ENCODE results near the gene BAG3.
A peak's percentile ranks its signal among the peaks of the same experiment; 100 is the strongest.

The BAG3 gene

GRCh38 chr10:119611433-119611832, 39.7 kb upstream of the BAG3 start:
- TF ChIP-seq YY1 (IDR thresholded peaks at IDR 0.05; ENCODE audit: low read depth) (no peak), ZBTB7A (IDR thresholded peaks at IDR 0.05; ENCODE audit: low read depth) (no peak), CEBPB (IDR thresholded peaks at IDR 0.05) (no peak), CREB1 (IDR thresholded peaks at IDR 0.05; ENCODE audit: low read depth) (no peak), TCF12 (IDR thresholded peaks at IDR 0.05; ENCODE audit: low read depth) (no peak)
- TF ChIP-seq, protein P1, sequence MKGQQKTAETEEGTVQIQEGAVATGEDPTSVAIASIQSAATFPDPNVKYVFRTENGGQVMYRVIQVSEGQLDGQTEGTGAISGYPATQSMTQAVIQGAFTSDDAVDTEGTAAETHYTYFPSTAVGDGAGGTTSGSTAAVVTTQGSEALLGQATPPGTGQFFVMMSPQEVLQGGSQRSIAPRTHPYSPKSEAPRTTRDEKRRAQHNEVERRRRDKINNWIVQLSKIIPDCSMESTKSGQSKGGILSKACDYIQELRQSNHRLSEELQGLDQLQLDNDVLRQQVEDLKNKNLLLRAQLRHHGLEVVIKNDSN (IDR thresholded peaks at IDR 0.05): no peak

DNA sequence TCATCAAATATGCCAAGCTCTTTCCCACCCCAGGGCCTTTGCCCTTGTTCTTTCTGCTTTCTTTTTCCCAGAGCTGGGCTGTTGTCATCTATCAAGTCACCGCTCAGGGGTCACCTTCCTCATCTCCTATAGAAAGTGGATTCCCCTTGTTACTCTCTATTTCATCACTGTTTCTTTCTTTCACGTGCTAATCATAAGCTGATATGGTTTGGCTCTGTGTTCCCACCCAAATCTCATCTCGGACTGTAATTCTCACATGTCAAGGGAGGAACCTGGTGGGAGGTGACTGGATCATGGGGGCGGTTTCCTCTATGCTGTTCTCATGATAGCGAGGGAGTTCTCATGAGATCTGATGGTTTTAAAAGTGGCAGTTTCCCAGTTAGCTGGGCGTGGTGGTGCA, 37.4 kb upstream of the BAG3 start:
- TF ChIP-seq TEAD4 (IDR thresholded peaks at IDR 0.05) (no peak), TCF12 (IDR thresholded peaks at IDR 0.05; ENCODE audit: low read depth) (no peak), CEBPB (IDR thresholded peaks at IDR 0.05) (no peak), NFIC (IDR thresholded peaks at IDR 0.05) (no peak), EP300 (IDR thresholded peaks at IDR 0.05; ENCODE audit: borderline replicate concordance) (no peak), ZBTB7A (IDR thresholded peaks at IDR 0.05; ENCODE audit: low read depth) (no peak), EGR1 (IDR thresholded peaks at IDR 0.05) (no peak), FOXM1 (IDR thresholded peaks at IDR 0.05; ENCODE audit: borderline replicate concordance, low read depth) (no peak), TAF1 (IDR thresholded peaks at IDR 0.05; ENCODE audit: low read depth) (no peak), CREB1 (IDR thresholded peaks at IDR 0.05; ENCODE audit: low read depth) (no peak), RAD21 (IDR thresholded peaks at IDR 0.05; ENCODE audit: low read depth) (no peak)
- TF ChIP-seq, protein P2, sequence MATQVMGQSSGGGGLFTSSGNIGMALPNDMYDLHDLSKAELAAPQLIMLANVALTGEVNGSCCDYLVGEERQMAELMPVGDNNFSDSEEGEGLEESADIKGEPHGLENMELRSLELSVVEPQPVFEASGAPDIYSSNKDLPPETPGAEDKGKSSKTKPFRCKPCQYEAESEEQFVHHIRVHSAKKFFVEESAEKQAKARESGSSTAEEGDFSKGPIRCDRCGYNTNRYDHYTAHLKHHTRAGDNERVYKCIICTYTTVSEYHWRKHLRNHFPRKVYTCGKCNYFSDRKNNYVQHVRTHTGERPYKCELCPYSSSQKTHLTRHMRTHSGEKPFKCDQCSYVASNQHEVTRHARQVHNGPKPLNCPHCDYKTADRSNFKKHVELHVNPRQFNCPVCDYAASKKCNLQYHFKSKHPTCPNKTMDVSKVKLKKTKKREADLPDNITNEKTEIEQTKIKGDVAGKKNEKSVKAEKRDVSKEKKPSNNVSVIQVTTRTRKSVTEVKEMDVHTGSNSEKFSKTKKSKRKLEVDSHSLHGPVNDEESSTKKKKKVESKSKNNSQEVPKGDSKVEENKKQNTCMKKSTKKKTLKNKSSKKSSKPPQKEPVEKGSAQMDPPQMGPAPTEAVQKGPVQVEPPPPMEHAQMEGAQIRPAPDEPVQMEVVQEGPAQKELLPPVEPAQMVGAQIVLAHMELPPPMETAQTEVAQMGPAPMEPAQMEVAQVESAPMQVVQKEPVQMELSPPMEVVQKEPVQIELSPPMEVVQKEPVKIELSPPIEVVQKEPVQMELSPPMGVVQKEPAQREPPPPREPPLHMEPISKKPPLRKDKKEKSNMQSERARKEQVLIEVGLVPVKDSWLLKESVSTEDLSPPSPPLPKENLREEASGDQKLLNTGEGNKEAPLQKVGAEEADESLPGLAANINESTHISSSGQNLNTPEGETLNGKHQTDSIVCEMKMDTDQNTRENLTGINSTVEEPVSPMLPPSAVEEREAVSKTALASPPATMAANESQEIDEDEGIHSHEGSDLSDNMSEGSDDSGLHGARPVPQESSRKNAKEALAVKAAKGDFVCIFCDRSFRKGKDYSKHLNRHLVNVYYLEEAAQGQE (IDR thresholded peaks at IDR 0.05; ENCODE audit: low read depth): no peak
- TF ChIP-seq, protein P1 (IDR thresholded peaks at IDR 0.05): no peak
- TF ChIP-seq, protein P3, sequence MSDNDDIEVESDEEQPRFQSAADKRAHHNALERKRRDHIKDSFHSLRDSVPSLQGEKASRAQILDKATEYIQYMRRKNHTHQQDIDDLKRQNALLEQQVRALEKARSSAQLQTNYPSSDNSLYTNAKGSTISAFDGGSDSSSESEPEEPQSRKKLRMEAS (IDR thresholded peaks at IDR 0.05): no peak

GRCh38 chr10:119614686-119615085, 36.5 kb upstream of the BAG3 start:
- TF ChIP-seq, protein P2 (IDR thresholded peaks at IDR 0.05; ENCODE audit: low read depth): no peak
- TF ChIP-seq CEBPB (IDR thresholded peaks at IDR 0.05) (peak; percentile 78), NFIC (IDR thresholded peaks at IDR 0.05) (peak; percentile 94), EP300 (IDR thresholded peaks at IDR 0.05; ENCODE audit: borderline replicate concordance) (peak; percentile 78; the same call in 1 of the 2 replicates), TEAD4 (IDR thresholded peaks at IDR 0.05) (peak; percentile 77), RAD21 (IDR thresholded peaks at IDR 0.05; ENCODE audit: low read depth) (no peak), TCF12 (IDR thresholded peaks at IDR 0.05; ENCODE audit: low read depth) (peak; percentile 86)
- TF ChIP-seq, protein P1 (IDR thresholded peaks at IDR 0.05): peak; percentile 39; the same call in 1 of the 2 replicates
- TF ChIP-seq, protein P3 (IDR thresholded peaks at IDR 0.05): peak; percentile 77; the same call in 1 of the 2 replicates

DNA sequence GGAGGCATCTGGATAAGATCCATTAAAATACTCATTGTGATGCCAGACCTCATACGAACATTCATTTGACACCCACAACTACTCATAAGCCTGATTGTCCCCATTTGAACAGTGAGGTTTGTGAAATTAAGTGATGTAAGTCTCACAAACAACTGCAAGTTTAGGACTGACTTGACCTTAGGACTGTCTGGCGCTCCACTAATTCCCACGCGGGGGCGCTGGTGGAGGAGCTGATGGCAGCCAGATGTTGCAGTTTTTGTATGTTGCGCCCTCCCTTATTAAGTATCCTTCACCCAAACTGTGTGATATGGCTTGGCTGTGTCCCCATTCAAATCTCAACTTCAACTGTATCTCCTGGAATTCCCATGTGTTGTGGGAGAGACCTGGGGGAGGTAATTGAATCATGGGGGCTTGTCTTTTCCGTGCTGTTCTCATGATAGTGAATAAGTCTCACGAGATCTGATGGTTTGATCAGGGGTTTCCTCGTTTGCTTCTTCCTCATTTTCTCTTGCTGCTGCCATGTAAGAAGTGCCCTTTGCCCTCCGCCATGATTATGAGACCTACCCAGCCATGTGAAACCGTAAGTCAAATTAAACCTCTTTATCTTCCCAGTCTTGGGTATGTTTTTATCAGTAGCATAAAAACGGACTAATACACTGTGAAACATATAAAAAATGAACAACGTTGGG, 34.2 kb upstream of the BAG3 start:
- TF ChIP-seq FOXM1 (IDR thresholded peaks at IDR 0.05; ENCODE audit: borderline replicate concordance, low read depth): no peak
- no peak for TF ChIP-seq EP300 (IDR thresholded peaks at IDR 0.05; ENCODE audit: borderline replicate concordance)
- no peak for TF ChIP-seq RAD21 (IDR thresholded peaks at IDR 0.05; ENCODE audit: low read depth)
- no peak for TF ChIP-seq NFIC (IDR thresholded peaks at IDR 0.05)
- TF ChIP-seq ZBTB7A (IDR thresholded peaks at IDR 0.05; ENCODE audit: low read depth): no peak
- TF ChIP-seq, protein P3 (IDR thresholded peaks at IDR 0.05): no peak
- TF ChIP-seq, protein P1 (IDR thresholded peaks at IDR 0.05): no peak
- no peak for TF ChIP-seq EGR1 (IDR thresholded peaks at IDR 0.05)
- no peak for TF ChIP-seq YY1 (IDR thresholded peaks at IDR 0.05; ENCODE audit: low read depth)
- TF ChIP-seq CEBPB (IDR thresholded peaks at IDR 0.05): no peak
- no peak for TF ChIP-seq CREB1 (IDR thresholded peaks at IDR 0.05; ENCODE audit: low read depth)
- TF ChIP-seq TAF1 (IDR thresholded peaks at IDR 0.05; ENCODE audit: low read depth): no peak
- TF ChIP-seq, protein P2 (IDR thresholded peaks at IDR 0.05; ENCODE audit: low read depth): no peak
- TF ChIP-seq TEAD4 (IDR thresholded peaks at IDR 0.05): no peak
- TF ChIP-seq TCF12 (IDR thresholded peaks at IDR 0.05; ENCODE audit: low read depth): no peak
